ENCODE results near the gene PRPF39.
A peak's percentile ranks its signal among the peaks of the same experiment; 100 is the strongest.
"Not testable (repeated sequence)": the region's sequence is repeated elsewhere in the genome, so short reads cannot be mapped to it uniquely, and the experiment has no call there.

PRPF39 gene, protein sequence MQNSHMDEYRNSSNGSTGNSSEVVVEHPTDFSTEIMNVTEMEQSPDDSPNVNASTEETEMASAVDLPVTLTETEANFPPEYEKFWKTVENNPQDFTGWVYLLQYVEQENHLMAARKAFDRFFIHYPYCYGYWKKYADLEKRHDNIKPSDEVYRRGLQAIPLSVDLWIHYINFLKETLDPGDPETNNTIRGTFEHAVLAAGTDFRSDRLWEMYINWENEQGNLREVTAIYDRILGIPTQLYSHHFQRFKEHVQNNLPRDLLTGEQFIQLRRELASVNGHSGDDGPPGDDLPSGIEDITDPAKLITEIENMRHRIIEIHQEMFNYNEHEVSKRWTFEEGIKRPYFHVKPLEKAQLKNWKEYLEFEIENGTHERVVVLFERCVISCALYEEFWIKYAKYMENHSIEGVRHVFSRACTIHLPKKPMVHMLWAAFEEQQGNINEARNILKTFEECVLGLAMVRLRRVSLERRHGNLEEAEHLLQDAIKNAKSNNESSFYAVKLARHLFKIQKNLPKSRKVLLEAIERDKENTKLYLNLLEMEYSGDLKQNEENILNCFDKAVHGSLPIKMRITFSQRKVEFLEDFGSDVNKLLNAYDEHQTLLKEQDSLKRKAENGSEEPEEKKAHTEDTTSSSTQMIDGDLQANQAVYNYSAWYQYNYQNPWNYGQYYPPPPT
- 85.6 to 146 (median 92.2) reads per million in 4 experiments for total RNA-seq

DNA sequence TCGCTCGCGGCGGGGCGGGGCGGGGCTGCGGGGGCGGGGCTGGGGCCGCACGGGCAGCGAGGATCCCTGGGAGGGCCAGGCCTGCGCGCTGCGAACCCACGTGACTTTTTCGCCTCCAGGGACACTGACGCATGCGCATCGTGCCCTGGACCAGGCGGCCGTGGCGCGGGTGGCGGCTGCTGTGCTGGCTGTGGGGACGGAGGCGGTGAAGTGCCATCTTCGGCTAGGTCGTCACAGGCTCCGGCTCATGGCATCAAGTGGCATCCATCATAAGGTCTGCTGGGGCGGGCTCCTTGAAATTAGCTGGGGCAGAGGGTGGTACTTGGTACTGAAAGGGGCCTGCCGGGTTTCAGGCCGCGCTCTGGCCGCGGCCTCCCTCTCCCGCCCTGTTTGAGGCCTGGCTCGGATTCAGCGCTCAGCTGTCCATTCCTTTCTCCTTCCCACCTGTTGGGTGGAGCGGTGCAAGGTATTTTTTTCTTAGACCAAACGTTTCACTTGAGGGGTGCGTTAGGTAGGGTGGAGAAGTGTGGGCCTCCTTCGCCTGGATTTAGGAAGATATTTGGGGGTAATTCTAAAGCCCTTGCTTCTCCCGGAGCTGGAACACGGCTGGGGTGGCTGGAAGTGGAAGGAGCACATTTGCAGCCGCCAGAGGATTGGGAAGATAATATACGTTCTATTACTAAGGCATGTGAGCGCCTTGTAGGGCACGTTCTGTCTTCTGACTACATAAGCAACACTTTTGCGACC lies at the start of gene PRPF39:
TSS of gene PRPF39 (plus strand) at position 141 of the 747 bp plus-strand sequence. CDS start 11,124 bp downstream, outside the sequence.
- peak; percentile 95 for DNase-seq

DNA sequence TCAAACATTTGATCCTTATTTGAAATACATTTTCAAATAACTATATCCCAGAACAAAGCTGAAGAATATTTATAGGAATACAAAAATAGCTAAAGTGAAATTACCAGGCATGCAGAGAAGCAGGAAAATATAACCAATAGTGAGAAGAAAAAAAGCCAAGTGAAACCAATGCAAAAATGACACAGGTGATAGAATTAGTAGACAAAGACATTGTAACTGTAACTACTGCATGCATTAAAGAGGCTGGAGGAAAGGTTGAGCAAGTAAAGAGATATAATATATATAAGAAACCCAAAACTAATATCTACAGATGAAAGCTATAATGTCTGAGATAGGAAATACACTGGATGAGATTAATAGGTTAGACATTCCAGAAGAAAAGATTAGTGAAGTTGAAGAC lies 49.2 kb upstream of the PRPF39 start:
- DNase-seq, result no peak

DNA sequence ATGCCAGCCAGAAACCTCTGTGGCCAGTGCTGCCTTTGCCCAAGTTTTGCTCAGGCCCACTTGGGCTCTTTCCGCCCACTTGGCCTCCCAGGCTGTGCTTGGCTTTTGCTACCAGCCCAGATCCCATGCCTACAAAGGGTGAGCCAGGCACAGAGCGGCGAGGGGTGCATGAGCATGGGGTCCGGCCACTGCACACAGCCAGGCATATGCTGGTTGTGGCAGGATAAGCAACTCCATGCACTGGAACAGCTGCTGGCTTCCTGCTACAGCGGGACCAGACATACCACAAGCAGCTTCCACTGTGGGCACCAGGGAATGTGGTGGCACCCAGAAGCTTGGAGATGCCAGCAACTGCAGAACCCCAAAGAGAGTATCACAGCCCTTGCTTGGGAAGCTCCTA lies 45.7 kb upstream of the PRPF39 start:
- DNase-seq, result no peak

DNA sequence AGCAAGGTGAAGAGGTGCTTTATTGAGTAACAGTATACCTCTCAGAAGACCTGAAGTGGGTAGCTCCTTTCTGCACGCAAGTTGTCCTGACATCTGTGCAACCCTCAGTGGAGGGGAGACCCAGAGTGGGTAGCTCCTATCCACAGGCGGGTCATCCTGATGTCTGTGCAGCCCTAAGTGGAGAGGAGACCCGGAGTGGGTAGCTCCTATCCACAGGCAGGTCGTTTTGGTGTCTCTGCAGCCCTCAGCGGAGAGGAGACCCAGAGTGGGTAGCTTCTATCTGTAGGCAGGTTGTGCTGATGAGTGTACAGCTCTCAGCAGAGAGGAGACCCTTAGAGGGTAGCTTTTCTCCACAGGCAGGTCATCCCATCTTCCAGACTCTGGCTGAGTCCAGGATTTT lies 45.1 kb upstream of the PRPF39 start:
- no peak for DNase-seq

DNA sequence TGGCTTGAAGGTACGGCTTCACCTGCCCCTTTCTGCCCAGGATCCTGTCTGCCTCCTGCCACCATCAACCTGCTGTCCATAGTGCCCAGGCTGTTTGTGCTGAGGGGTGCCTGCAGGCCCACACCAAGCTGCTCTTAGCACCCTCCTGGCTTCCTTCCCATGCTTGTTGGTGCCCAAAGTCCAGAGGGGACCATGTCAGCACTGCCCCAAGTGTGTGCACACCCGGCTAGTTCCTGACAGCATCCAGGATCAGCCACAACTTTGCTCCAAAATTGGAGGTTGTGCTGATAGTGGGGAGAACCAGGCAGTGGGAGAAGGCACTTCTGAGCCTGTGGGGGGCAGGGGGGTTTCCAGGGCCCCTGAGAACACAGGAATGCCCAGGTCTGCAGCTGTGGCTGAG lies 44.5 kb upstream of the PRPF39 start:
- DNase-seq, result no peak

DNA sequence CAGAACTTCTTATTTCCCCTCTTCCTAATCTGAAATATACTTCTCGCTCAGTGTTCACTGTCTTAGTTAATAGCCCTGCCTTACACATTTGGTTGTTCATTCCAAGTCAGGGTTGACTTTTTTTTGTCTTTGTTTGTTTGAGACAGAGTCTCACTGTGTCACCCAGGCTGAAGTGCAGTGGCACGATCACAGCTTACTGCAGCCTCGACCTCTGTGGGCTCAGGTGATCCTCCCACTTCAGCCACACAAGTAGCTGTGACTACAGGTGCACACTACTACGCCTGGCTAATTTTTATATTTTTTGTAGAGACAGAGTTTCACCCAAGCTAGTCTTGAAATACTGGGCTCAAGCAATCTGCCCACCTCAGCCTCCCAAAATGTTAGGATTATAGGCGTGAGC lies 42.3 kb upstream of the PRPF39 start:
- no peak for DNase-seq

DNA sequence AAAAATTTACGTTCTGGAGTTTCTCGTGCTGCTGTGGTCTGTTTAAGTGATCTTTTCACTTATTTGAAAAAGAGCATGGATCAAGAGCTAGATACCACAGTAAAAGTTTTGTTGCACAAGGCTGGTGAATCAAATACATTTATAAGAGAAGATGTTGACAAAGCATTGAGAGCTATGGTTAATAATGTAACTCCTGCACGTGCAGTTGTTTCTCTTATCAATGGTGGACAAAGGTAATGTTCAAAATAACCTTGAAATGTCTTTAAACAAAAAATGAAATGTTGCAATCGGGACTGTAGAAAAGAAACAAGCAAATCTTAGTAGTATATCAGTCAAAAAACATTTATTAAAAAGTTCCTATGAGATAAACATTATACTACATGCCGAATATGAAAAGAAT lies 39.3 kb upstream of the PRPF39 start:
- no peak for DNase-seq

DNA sequence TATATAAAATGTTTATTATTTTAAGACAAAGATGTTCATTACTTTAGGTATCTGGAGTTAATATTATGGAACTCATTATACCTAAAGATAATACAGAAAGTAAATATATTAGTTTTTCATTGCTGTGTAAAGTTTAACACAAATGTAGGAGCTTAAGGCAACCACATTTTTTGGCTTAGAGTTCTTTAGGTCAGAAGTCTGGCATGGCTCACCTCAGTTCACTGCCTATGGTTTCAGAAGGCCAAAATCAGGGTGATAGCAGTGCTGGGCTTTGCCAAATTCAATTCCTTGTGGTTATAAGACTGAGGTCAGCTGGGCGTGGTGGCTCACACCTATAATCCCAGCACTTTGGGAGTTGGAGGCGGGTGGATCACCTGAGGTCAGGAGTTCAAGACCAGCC lies 35.5 kb upstream of the PRPF39 start:
- DNase-seq, result no peak

DNA sequence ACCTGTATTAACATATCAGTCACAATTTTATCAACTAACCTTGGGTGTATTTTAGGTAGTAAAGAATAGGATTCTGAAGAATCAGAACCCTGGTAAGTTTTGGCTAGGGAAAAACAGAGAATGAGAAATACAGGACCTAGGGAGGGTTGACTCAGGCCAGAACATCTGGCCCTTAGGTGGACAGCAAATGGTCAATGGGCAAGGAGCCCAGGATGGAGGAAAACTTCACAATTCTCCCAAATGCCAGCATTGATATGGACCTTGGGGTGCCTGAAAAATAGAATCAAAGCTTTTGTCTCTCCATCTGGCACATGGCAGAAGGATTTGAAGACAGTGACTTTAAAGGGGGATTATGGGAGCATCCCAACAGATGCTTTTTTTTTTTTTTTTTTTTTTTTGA lies 32.7 kb upstream of the PRPF39 start:
- DNase-seq, result no peak

DNA sequence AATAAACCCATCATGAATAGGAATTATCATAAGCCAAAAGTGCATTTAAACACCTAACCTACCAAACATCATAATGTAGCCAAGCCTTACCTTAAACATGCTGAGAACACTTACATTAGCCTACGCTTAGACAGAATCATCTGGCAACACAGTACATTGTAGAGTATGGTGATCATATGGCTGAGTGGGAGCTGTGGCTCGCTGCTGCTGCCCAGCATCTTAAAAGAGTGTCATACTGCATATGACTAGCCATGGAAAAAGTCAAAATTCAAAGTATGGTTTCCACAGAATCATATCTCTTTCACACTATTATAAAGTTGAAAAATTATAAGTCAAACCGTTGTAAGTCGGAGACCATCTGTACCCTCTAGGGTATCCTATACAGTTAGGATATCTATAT lies 32.0 kb upstream of the PRPF39 start:
- DNase-seq, result no peak

DNA sequence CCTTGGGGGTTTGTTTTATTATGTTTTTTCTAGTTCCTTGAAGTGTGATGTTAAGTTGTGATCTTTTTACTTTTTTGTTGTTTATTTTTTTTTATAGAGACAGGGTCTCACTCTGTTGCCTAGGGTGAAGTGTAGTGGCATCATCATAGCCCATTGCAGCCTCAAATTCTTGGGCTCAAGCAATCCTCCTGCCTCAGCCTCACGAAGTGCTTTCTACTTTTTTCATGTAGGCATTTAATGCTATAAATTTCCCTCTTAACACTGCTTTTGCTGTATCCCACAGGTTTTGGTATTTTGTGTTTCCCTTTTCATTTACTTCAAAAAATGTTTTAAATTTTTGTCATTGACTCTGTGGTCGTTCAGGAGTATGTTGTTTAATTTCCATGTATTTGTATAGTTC lies 26.6 kb upstream of the PRPF39 start:
- no peak for DNase-seq

DNA sequence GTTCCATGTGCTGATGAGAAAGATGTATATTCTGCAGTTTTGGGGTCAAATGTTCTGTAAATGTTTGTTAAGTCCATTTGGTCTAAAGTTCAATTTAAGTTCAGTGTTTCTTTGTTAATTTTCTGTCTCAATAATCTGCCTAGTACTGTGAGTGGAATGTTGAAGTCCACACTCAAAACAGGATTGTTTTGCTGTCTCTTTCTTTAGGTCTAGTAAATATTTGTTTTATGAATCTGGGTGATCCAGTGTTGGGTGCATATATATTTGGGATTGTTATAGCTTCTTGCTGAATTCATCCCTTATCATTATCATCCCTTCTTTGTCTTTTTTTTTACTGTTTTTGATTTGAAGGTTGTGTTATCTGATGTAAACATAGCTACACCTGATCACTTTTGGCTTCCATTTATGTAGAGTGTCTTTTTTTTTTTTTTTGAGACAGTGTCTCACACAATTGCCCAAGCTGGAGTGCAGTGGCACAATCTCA lies 26.0 kb upstream of the PRPF39 start:
- DNase-seq, result no peak

DNA sequence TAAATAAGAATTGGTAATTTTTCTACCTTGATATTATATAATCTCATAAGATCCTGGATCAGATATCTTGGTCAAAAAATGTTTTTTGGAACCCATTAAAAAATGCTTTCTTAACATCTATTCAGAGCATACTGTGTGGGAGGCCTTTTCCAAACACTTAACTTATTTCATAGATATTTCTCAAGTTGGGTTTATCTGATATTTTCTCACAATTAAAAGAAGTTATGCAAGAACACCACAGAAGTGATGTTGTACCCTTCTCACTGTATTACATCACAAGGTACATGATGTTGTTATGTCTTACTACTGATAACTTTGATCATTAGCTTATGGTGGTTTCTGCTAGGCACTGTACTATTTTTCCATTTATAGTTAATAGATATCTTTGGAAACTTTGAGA lies 23.4 kb upstream of the PRPF39 start:
- DNase-seq, result no peak

DNA sequence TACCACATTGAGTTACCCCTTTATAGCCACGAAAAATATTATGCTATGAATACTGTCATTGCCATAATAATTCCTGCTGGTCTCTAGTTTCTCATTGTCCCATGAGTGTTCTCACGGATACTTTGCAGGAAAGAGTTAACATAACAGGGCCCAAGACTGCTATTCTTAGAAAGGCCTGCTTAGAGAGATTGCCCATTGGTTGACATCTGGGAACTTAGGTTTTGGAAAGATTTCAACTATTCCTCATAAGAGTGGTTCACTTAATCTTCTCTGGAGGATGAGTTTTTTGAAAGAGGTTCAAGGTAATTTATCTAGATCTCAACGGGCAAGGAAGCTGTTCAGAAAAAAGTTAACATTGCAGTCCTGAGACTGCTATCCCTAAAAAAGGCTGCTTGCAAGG lies 18.4 kb upstream of the PRPF39 start:
- no peak for DNase-seq

DNA sequence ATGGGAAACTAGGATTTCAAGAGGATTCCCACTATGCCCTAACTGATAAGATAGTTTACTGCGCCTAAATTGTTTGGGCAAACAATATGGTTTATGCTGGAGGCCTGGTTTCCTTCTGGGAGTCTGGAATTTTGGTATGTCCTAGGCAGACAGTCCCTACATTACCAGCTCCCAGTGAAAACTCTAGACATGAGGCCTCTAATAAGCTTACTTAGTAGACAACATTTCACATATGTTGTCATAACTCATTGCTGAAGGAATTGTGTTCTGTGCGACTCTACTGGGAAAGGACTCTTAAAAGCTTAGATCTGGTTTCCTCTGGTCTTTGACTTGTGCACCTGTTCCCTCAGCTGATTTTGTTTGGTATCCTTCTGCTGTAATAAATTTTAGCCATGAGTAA lies 18.0 kb upstream of the PRPF39 start:
- DNase-seq, result no peak

DNA sequence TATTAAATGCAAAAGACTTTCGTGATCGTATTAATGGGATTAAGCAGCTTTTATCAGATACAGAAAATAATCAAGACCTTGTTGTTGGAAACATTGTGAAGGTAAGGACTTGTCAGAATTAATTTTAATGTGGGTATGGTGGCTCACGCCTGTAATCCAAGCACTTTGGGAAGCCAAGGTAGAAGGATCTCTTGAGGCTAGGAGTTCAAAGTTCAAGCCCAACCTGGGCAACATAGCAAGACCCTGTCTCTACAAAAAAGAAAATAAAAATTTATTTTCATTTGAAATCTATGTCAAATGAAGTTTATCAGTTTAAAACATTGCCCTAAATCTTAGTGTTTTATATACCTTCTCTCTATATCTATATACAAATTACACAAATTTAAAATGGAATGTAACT lies 17.2 kb upstream of the PRPF39 start:
- no peak for DNase-seq

DNA sequence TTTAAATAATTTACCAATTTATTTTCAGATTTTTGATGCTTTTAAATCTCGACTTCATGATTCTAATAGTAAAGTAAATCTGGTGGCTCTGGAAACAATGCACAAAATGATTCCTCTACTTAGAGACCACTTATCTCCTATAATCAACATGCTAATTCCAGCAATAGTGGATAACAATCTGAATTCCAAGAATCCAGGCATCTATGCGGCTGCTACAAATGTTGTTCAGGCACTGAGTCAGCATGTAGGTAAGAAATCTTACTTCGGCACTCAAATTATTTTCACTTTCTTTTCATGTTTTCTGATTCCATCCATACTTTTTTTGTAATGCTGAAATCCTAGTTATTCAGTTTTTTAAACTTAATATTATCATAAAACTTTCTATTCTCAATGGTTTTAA lies 15.5 kb upstream of the PRPF39 start:
- no peak for DNase-seq

DNA sequence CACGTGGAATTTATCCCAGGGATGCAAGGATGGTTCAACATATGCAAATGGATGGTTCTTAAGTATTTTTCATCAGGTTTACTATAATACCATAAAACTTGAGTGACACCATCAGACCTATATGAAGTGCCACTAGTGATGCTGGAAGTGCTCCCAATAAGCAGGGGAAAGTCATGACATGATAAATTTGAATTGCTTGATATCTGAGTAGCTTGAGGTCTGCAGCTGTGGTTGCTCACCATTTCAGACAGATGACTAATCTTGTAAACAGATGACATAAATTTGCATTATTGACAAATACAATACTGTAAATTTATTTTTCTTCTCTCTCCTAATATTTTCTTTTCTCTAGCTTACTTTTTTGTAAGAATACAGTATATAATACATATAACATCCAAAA lies 13.7 kb upstream of the PRPF39 start:
- no peak for DNase-seq

DNA sequence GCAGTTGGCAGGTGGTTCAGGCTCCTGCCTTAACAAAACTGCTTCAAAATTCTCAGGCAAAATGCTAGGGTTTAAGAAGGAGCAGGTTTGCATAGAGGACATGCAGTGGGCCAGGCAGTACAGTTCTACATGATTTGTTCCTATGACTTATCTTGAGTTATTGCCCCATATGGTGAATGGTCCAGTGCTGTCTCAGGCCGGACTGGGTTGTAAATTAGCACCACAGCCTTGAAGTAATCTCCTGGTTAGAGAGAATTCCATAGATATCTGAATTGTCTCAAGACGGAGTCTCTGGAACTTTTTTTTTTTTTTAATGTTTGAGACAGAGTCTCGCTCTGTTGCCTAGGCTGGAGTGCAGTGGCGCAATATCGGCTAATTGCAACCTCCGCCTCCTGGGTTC lies 11.8 kb upstream of the PRPF39 start:
- no peak for DNase-seq

DNA sequence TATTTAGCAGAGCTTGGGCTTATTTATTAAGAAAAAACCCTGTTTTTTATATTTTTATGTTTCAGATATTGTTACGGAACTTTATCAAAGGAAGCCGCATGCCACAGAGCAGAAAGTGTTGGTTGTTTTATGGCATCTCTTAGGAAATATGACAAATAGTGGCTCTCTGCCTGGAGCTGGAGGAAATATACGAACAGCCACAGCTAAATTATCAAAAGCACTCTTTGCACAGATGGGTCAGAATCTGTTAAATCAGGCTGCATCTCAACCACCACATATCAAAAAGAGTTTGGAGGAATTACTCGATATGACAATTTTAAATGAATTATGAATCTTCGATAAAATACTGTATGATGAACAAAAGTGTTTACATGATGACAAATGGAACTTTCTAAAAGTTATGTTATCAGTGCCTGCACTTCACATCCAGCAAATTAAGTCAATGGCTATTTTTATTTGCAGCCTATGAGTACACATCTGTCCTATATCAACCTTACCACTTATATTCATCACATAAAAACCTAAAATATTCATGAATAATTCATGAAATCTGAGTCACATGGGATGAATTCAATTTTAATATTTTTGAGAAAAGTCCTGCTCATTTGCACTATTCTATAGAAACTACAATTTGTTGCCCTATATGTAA lies 10.6 kb upstream of the PRPF39 start:
- DNase-seq, result no peak

DNA sequence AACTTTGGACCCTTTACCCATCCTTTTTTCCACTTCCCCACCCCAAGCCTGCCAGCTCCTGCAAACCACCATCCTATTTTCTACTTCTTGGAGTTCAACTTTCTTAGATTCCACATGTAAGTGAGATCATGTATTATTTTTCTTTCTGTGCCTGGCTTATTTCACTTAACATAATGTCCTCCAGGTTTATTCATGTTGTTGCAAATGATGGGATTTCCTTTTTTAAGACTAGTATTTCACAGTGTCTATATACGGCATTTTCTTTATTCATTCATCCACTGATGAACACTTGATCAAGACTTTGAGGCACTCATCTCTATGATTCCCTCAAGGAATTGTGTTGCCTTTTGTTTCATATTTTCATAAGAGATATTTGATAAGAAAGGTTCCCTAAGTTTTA lies 5.6 kb upstream of the PRPF39 start:
- no peak for DNase-seq

DNA sequence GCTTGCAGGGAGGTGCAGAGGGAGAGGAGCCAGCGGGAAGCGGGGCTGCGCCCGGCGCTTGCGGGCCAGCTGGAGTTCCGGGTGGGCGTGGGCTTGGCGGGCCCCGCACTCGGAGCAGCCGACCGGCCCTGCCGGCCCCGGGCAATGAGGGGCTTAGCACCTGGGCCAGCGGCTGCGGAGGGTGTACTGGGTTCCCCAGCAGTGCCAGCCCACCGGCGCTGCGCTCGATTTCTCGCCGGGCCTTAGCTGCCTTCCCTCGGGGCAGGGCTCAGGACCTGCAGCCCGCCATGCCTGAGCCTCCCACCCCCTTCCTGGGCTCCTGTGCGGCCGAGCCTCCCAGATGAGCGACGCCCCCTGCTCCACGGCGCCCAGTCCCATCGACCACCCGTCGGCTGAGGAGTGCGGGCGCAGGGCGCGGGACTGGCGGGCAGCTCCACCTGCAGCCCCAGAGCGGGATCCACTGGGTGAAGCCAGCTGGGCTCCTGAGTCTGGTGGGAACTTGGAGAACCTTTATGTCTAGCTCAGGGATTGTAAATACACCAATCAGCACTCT lies 3.4 kb upstream of the PRPF39 start:
- not testable (repeated sequence) for DNase-seq

DNA sequence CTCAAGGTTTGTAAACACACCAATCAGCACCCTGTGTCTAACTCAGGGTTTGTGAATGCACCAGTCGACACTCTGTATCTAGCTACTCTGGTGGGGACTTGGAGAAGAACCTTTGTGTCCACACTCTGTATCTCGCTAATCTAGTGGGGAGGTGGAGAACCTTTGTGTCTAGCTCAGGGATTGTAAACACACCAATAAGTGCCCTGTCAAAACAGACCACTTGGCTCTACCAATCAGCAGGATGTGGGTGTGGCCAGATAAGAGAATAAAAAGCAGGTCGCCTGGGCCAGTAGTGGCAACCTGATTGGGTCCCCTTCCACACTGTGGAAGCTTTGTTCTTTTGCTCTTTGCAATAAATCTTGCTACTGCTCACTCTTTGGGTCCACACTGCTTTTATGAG lies 2.8 kb upstream of the PRPF39 start:
- DNase-seq, result not testable (repeated sequence)
